CD4-positive, alpha-beta T cell treated with Interleukin-6 at 100 ng/mL for 8 hours (primary cell): ENCODE data around the gene TMEM52B.
"Not testable (repeated sequence)": the region's sequence is repeated elsewhere in the genome, so short reads cannot be mapped to it uniquely, and the experiment has no call there.

ENCODE experiments used
- DNase-seq: peaks from one replicate; pipeline ENCODE4 v3.0.0-alpha.2; 2020; ENCODE audit warnings: mixed read lengths, low spot score

TMEM52B gene

DNA sequence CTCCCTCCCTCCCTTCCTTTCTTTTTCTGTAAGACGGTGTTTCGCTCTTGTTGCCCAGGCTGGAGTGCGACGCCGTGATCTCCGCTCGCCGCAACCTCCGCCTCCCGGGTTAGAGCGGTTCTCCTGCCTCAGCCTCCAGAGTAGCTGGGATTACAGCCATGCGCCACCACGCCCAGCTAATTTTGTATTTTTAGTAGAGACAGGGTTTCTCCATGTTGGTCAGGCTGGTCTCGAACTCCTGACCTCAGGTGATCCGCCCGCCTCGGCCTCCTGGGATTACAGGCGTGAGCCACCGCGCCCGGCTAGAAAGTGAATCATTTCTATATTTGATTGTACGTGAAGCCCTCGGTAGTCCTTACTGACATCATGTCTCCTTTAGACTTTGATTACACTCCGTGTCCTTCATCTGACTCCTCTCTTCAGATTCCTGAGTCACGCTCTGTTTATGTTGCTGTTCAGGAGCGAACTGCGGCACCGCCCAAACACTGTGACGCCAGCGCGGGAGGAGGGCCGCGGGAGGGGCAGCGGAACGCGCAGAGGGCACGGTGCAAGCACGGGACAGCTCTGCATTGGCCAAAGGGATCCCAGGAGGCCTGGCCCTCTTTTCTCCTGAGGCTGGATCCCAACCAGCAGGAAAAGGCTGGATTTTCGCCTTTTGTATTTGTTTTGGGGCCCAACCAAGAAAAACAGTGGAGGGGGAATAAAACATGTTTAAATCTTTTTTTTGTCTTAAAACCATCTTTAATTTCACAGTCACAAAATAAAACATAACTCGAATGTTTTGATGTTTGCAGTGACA is 33.3 kb downstream of the TMEM52B start:
- DNase-seq, result peak; percentile 79

GRCh38 chr12:10212739-10213131 is 33.9 kb downstream of the TMEM52B start, which contains the start of gene GABARAPL1:
TSS of gene GABARAPL1 (plus strand) at chr12:10212877. CDS start at chr12:10213130, 253 bp downstream.
- peak; percentile 71 for DNase-seq

DNA sequence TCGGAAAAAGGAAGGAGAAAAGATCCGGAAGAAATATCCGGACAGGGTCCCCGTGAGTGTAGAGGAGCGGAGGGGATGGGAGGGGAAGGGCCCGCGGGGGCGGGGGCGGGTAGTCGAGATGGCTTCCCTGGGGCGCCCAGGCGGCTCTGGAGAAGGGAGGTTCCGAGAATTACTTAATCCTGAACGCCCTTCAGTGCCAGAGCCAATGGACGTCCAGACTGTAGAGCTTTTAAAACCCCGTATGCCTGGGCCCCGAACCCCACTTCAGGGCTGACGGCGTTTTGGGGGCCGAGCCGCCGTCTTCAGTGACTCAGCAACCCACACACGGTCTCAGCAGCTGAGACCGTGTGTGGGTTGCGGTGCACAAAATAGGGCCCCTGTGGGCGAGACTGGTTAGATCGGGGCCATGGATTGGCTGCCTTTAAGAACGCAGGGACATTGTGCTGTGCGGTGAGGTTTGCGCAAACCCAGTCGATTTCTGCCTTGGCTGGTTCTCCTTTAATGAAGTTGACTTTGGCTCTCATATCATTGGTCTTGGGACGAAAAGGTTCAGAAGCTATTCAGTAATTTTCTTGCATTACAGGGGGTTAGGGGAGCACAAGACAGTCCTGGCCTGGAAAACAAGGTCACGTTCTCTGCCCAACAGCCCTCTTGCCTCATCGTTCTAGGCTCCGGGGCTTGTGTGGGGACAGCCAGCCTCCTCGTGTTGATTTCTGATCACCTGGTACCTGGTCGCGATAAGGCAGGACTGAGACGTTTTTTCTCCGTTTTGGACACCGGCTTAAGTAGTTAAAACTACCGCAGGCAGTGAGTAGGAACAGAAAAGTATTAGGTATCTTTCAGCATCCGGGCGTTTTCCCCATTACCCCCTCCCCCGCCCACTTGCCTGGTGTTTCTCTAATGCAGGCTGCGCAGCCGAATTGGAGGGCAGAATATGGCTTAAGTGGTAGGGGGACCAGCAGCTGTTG is 34.6 kb downstream of the TMEM52B start:
- DNase-seq, result peak; percentile 58

- DNase-seq, result no peak
Observed at GRCh38 chr12:10214136-10214894, 35.5 kb downstream of the TMEM52B start.

DNA sequence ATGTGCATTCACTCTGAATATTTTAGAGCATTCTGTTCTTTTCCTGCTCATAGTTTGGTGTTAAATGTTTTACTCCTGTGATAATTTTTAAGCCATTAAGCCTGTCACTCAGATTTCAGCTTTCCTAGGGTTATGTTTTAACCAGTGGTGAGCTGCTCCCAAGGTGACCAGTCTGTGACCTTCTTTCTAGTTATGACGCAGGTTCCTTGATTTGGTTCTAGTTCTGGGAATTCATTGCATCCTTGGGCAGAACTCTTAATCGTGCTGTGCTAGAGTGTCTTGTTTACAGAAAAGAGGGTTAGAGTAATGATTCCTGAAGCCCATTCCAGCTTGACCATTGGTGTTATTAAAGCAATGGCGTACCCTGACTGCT is 36.0 kb downstream of the TMEM52B start:
- DNase-seq, result no peak

DNA sequence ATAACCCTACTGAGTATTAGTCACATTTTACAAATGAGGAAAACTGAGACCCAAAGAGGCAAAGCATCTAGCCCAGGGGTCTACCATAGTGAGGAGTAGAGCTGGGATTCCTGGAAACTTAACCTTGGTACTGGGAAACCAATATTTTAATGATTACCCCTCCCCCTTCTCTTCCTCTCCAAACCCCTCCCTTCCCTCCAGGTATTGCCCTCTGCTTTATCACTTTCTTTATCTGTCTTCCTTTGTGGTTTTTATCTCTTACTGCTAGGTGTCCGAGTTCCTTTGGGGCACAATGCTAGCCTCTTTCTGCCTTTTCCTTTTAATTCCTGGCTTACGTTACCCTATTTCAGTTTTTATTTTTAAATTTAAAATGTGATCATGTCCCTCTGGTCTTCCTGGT is 36.6 kb downstream of the TMEM52B start:
- DNase-seq, result no peak

DNA sequence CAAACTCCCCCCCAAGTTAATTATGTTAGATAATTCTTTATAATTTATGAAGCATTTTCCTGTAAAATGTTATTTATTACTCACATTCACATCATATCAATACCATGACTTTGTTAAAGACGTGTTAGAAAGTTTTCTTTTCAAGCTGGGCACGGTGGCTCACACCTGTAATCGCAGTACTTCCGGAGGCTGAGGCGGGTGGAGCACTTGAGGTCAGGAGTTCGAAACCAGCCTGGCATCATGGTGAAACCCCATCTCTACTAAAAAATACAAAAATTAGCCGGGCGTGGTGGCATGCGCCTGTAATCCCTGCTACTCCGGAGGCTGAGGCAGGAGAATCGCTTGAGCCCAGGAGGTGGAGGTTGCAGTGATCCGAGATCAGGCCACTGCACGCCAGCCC is 37.1 kb downstream of the TMEM52B start:
- DNase-seq, result not testable (repeated sequence)

DNA sequence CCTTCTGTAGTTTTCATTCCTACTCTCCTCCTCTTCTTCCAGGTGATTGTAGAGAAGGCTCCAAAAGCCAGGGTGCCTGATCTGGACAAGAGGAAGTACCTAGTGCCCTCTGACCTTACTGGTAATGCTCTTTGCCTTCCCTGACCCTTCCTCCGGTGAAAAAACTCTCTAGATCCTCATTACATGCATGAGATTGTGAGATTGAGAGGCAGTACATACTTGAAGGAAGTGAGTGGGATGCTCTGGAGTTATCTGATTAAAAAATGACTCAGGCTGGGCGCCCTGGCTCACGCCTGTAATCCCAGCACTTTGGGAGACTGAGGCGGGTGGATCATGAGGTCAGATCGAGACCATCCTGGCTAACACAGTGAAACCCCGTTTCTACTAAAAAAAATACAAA is 39.2 kb downstream of the TMEM52B start:
- no peak for DNase-seq

GRCh38 chr12:10220398-10221077 is 41.7 kb downstream of the TMEM52B start:
- DNase-seq, result no peak

GRCh38 chr12:10221846-10222245 is 43.0 kb downstream of the TMEM52B start:
- DNase-seq, result no peak

- no peak for DNase-seq
Observed at GRCh38 chr12:10223208-10223607, 44.4 kb downstream of the TMEM52B start.

DNA sequence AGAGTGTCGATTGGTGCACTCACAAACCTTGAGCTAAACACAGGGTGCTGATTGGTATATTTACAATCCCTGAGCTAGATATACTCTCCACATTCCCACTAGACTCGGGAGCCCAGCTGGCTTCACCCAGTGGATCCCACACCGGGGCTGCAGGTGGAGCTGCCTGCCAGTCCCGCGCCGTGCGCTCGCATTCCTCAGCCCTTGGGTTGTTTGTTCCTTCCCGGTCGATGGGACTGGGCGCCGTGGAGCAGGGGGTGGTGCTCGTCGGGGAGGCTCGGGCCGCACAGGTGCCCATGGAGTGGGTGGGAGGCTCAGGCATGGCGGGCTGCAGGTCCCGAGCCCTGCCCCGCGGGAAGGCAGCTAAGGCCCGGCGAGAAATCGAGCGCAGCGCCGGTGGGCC is 46.6 kb downstream of the TMEM52B start:
- DNase-seq, result not testable (repeated sequence)

DNA sequence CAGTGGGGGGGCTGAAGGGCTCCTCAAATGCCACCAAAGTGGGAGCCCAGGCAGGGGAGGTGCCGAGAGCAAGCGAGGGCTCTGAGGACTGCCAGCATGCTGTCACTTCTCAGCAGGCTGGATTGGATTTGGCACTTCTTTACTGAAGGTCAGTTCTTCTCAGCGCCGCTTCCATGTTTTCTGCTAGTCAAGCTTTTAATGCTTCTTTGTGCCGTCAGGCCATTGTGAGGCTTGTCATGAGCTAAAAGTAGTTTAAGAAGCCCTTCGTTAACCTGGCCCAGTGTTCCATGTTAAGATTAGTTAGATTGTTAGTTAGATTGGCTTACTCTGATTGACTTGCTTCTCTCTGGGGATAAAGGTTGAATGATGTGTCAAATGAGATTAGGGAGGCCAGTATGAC is 47.3 kb downstream of the TMEM52B start:
- DNase-seq, result no peak

- DNase-seq, result no peak
Observed at GRCh38 chr12:10226731-10227130, 47.9 kb downstream of the TMEM52B start.

- no peak for DNase-seq
Observed at GRCh38 chr12:10227648-10228047, 48.8 kb downstream of the TMEM52B start.

GRCh38 chr12:10234562-10234961 is 55.7 kb downstream of the TMEM52B start:
- no peak for DNase-seq

DNA sequence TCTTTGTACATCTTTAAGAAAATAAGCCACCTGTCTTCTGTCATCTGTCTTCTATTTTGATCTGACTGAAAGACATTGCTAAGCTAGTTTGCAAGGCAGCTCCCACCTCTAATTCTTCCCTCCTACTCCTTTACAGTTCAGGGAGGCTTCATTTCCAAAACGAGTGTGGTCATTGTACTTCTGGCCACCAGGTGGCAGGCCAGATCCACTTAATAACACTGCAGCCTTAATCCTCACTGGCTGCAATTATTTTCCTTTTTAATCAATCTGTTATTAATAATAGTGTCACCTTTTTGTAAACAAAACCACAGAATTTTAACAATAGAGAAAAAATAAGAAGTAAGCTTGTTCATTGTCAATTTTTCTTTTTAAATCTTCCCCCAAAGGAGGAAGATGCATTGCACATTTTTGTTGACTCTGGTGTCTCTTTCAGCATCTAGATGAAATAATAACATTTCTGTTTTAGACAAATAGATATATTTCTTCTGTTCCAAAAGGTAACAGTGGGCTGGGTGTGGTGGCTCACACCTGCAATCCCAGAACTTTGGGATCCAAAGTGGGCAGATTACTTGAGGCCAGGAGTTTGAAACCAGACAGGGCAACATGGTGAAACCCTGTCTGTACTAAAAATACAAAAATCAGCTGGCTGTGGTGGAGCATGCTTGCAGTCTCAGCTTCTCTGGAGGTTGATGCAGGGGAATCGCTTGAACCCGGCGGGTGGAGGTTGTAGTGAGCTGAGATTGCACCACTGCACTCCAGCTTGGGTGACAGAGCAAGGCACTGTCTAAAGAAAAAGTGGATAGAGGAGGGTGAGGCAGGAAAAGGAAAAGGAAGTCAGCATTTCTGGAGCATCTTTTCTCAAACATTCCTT is 57.2 kb downstream of the TMEM52B start:
- peak; percentile 34 for DNase-seq

GRCh38 chr12:10236720-10237119 is 57.9 kb downstream of the TMEM52B start:
- DNase-seq, result no peak

GRCh38 chr12:10238526-10238925 is 59.7 kb downstream of the TMEM52B start:
- no peak for DNase-seq

- no peak for DNase-seq
Observed at GRCh38 chr12:10241290-10241689, 62.5 kb downstream of the TMEM52B start.
